ENCODE measurements around the gene OBSCN. TPM values are rescaled to one million over a fixed set of nuclear protein-coding genes. Genes with fewer than 3 reads are reported as not detected.

Gene OBSCN, protein sequence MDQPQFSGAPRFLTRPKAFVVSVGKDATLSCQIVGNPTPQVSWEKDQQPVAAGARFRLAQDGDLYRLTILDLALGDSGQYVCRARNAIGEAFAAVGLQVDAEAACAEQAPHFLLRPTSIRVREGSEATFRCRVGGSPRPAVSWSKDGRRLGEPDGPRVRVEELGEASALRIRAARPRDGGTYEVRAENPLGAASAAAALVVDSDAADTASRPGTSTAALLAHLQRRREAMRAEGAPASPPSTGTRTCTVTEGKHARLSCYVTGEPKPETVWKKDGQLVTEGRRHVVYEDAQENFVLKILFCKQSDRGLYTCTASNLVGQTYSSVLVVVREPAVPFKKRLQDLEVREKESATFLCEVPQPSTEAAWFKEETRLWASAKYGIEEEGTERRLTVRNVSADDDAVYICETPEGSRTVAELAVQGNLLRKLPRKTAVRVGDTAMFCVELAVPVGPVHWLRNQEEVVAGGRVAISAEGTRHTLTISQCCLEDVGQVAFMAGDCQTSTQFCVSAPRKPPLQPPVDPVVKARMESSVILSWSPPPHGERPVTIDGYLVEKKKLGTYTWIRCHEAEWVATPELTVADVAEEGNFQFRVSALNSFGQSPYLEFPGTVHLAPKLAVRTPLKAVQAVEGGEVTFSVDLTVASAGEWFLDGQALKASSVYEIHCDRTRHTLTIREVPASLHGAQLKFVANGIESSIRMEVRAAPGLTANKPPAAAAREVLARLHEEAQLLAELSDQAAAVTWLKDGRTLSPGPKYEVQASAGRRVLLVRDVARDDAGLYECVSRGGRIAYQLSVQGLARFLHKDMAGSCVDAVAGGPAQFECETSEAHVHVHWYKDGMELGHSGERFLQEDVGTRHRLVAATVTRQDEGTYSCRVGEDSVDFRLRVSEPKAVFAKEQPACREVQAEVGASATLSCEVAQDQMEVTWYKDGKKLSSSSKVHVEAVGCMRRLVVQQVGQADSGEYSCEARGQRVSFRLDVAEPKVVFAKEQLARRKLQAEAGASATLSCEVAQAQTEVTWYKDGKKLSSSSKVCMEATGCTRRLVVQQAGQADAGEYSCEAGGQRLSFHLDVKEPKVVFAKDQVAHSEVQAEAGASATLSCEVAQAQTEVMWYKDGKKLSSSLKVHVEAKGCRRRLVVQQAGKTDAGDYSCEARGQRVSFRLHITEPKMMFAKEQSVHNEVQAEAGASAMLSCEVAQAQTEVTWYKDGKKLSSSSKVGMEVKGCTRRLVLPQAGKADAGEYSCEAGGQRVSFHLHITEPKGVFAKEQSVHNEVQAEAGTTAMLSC (N-terminal part only)
- total RNA-seq (2014; rRNA removed; shearing (Covaris generic)) (3.0 and 5.2 TPM in 2 replicates), polyA plus RNA-seq (2016; fragmentation: Nextera tagmentation; extraction: Ambion mirVana) (1.1 and 1.3 TPM in 2 replicates)

GRCh38 chr1:228207851-228208821, at the start of gene OBSCN:
OBSCN (plus strand) TSS chr1:228208044; CDS start chr1:228211784, 3,740 bp downstream.
- Histone ChIP-seq H3K9me3 (ENCODE audit: low read depth) (no peaks in the 10 kb centered on the region), H3K79me2 (ENCODE audit: insufficient read depth) (no peaks in the 10 kb centered on the region), H3K4me2 (ENCODE audit: unreplicated experiment) (no peak within 1 kb of the TSS), H3K9ac (no peak within 1 kb of the TSS), H2AFZ (no peak within 1 kb of the TSS), H3F3A (ENCODE audit: insufficient read depth) (no peaks in the 10 kb centered on the region), H3K9me2 (ENCODE audit: insufficient read depth) (no peaks in the 10 kb centered on the region), H3K27ac (no peak within 1 kb of the TSS), H4K20me1 (ENCODE audit: insufficient read depth) (no peaks in the 10 kb centered on the region), H3K4me1 (ENCODE audit: insufficient read depth) (no peaks in the 10 kb centered on the region), H3K36me3 (ENCODE audit: low read depth) (no peaks in the 10 kb centered on the region), H3K27me3 (replicated peaks; ENCODE audit: insufficient read depth) (no peaks in the 10 kb centered on the region), H3K4me3 (no peak within 1 kb of the TSS)
- TF ChIP-seq EZH2phosphoT487 (IDR thresholded peaks at IDR 0.05; ENCODE audit: insufficient read depth, low read depth), result no peak
- TF ChIP-seq EZH2 (IDR thresholded peaks at IDR 0.05; ENCODE audit: insufficient read depth, poor library complexity, severe bottlenecking), result no peak
- DNase-seq, result no peak
- in situ Hi-C loops (cut with MboI), result no loop called here
- WGBS, 2 experiments (ENCODE audit: low coverage in 1 of 2, low lambda C conversion rate in 2 of 2, missing lambda C conversion rate in 2 of 2), result 61 to 63% methylated on average over 21 to 30 of the region's 30 CpGs

DNA sequence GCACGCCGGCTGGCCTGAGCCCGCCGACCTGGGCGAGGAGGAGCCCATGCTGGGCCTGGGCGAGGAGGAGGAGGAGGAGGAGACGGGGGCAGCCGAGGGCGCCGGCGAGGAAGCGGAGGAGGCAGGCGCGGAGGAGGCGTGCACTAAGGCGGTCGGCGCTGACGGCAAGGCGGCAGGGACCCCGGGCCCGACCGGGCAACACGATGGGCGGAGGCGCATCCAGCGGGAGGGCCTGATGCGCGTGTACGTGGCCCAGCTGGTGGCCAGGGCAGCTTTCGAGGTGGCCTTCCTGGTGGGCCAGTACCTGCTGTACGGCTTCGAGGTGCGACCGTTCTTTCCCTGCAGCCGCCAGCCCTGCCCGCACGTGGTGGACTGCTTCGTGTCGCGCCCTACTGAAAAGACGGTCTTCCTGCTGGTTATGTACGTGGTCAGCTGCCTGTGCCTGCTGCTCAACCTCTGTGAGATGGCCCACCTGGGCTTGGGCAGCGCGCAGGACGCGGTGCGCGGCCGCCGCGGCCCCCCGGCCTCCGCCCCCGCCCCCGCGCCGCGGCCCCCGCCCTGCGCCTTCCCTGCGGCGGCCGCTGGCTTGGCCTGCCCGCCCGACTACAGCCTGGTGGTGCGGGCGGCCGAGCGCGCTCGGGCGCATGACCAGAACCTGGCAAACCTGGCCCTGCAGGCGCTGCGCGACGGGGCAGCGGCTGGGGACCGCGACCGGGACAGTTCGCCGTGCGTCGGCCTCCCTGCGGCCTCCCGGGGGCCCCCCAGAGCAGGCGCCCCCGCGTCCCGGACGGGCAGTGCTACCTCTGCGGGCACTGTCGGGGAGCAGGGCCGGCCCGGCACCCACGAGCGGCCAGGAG, 49.5 kb upstream of the OBSCN start:
- H4K20me1 ChIP-seq (ENCODE audit: insufficient read depth), result no peaks in the 10 kb centered on the region

DNA sequence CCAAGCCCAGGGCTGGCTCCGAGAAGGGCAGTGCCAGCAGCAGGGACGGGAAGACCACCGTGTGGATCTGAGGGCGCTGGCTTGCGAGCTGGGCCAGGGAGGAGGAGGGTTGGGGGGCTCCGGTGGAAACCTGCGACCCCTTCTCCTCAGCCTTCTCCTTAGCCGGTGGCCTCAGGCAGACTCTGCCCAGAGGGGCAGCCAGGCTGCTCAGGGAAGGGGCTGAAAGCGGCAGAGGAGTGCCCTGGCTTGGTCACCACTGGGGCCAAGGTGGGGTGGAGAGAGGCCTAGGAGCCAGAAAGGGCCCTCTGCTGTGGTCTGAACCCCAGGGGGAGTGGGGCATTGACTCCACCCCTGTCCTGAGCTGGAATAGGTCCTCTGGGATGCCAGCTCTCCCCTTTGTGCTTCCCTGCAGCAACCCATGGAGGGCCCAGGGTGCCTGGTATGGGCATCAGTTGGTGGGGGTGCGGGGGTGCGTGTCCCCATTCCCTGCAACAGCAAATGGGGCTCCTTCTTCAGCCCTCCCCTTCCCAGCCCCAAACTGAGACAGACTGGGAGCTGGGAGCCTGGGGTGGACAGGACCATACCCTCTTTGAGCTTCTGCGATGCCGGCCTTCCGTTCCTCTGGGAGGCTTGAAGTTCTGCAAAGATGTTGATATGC, 48.7 kb upstream of the OBSCN start:
- Histone ChIP-seq H3K4me1 (ENCODE audit: insufficient read depth) (peaks cover 19% of the 10 kb centered on the region; the same call in 1 of the 2 replicates), H3K4me2 (ENCODE audit: unreplicated experiment) (no peak overlapping the region), H3K79me2 (ENCODE audit: insufficient read depth) (no peaks in the 10 kb centered on the region), H2AFZ (no peak overlapping the region), H3K9me3 (ENCODE audit: low read depth) (no peaks in the 10 kb centered on the region), H3K27me3 (replicated peaks; ENCODE audit: insufficient read depth) (no peaks in the 10 kb centered on the region), H4K20me1 (ENCODE audit: insufficient read depth) (no peaks in the 10 kb centered on the region), H3K36me3 (ENCODE audit: low read depth) (no peaks in the 10 kb centered on the region), H3K4me3 (no peak overlapping the region), H3K9me2 (ENCODE audit: insufficient read depth) (no peaks in the 10 kb centered on the region), H3K9ac (no peak overlapping the region), H3F3A (ENCODE audit: insufficient read depth) (no peaks in the 10 kb centered on the region), H3K27ac (no peak overlapping the region)
- no peak for TF ChIP-seq EZH2 (IDR thresholded peaks at IDR 0.05; ENCODE audit: insufficient read depth, poor library complexity, severe bottlenecking)
- TF ChIP-seq EZH2phosphoT487 (IDR thresholded peaks at IDR 0.05; ENCODE audit: insufficient read depth, low read depth), result no peak
- 71 to 95% methylated on average over 10 to 14 of the region's 14 CpGs for WGBS, 2 experiments (ENCODE audit: low coverage in 1 of 2, low lambda C conversion rate in 2 of 2, missing lambda C conversion rate in 2 of 2)
- in situ Hi-C loops (cut with MboI), result no loop called here
- DNase-seq, result no peak

More for the DNA sequence above, 49.5 kb upstream of the OBSCN start:
- Histone ChIP-seq H3K9ac (no peak overlapping the region), H3K36me3 (ENCODE audit: low read depth) (no peaks in the 10 kb centered on the region), H2AFZ (no peak overlapping the region), H3K4me1 (ENCODE audit: insufficient read depth) (peaks cover 19% of the 10 kb centered on the region; the same call in 1 of the 2 replicates), H3K9me3 (ENCODE audit: low read depth) (no peaks in the 10 kb centered on the region), H3F3A (ENCODE audit: insufficient read depth) (no peaks in the 10 kb centered on the region), H3K27me3 (replicated peaks; ENCODE audit: insufficient read depth) (no peaks in the 10 kb centered on the region), H3K4me2 (ENCODE audit: unreplicated experiment) (no peak overlapping the region), H3K9me2 (ENCODE audit: insufficient read depth) (no peaks in the 10 kb centered on the region), H3K4me3 (no peak overlapping the region), H3K79me2 (ENCODE audit: insufficient read depth) (no peaks in the 10 kb centered on the region), H3K27ac (no peak overlapping the region)
- WGBS, 2 experiments (ENCODE audit: low coverage in 1 of 2, low lambda C conversion rate in 2 of 2, missing lambda C conversion rate in 2 of 2), result 17% methylated on average over 56 to 57 of the region's 98 CpGs
- DNase-seq, result peak; percentile 34
- in situ Hi-C loops (cut with MboI), result no loop called here
- TF ChIP-seq EZH2phosphoT487 (IDR thresholded peaks at IDR 0.05; ENCODE audit: insufficient read depth, low read depth), result no peak
- no peak for TF ChIP-seq EZH2 (IDR thresholded peaks at IDR 0.05; ENCODE audit: insufficient read depth, poor library complexity, severe bottlenecking)
